Stimulated activated naive B cell treated with anti-CD40 and anti-IgM and Interleukin-4, amounts not matched to agents 10 μg/mL and 1 μg/mL and 100 μg/mL, for 72 hours (primary cell): Measurements from ENCODE around the gene AOPEP.

Experiments used
- ATAC-seq, 2 donors: fragments of 150-1000 bp; cut with Tn5 transposase; replicated peaks; 2 replicates each; pipeline ENCODE4 v1.10.0; 2021; ENCODE audit warnings: moderate library complexity in 1 of 2
- DNase-seq: peaks from one replicate; pipeline ENCODE4 v3.0.0; 2021
- H3K27ac Mint-ChIP-seq: one replicate; pipeline ENCODE4 v1.8.0; 2022; ENCODE audit warnings: mild to moderate bottlenecking, mixed read lengths
- H3K27me3 Mint-ChIP-seq, 2 donors: one replicate each; pipeline ENCODE4 v1.8.0; 2022; ENCODE audit warnings: mixed read lengths in 2 of 2
- H3K36me3 Mint-ChIP-seq, 2 donors: one replicate each; pipeline ENCODE4 v1.8.0; 2022; ENCODE audit warnings: mixed read lengths in 2 of 2, mild to moderate bottlenecking in 1 of 2
- H3K4me1 Mint-ChIP-seq, 2 donors: one replicate each; pipeline ENCODE4 v1.8.0; 2022; ENCODE audit warnings: mixed read lengths in 2 of 2, mild to moderate bottlenecking in 1 of 2
- H3K4me3 Mint-ChIP-seq, 2 donors: one replicate each; pipeline ENCODE4 v1.8.0; 2022; ENCODE audit warnings: mild to moderate bottlenecking in 2 of 2, mixed read lengths in 2 of 2, moderate library complexity in 1 of 2
- H3K9me3 Mint-ChIP-seq, 2 donors: one replicate each; pipeline ENCODE4 v1.8.0; 2022; ENCODE audit warnings: mixed read lengths in 2 of 2, mild to moderate bottlenecking in 1 of 2

The AOPEP gene

DNA sequence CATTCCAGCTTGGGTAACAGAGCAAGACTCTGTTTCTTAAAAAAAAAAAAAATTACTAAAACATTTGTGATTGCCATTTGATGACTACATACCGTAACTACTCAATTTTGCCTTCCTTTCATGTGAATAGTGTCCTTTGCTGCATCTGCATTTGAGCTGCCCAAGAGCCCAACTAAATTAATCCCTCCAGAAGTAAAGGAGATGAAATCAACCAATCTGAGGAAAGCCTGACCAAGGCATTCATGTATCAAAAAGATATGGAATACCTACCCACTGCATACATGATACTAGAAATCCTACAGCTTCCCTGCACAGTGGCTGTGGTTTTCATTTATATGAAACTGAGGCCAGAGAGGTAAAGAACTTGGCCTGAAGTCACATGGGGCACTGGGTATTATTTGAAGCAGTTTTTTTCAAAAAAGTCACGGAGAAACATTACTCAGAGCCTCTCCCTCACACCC lies 177.5 kb downstream of the AOPEP start:
- Mint-ChIP-seq H3K27me3 (no peaks in the 10 kb centered on the region), H3K4me1 (peaks cover 0 to 2% of the 10 kb centered on the region in 2 donors), H3K36me3 (peaks cover 0 to 9% of the 10 kb centered on the region in 2 donors), H3K4me3 (no peak overlapping the region), H3K9me3 (no peaks in the 10 kb centered on the region), H3K27ac (no peak overlapping the region)
- no peak for ATAC-seq
- no peak for DNase-seq

DNA sequence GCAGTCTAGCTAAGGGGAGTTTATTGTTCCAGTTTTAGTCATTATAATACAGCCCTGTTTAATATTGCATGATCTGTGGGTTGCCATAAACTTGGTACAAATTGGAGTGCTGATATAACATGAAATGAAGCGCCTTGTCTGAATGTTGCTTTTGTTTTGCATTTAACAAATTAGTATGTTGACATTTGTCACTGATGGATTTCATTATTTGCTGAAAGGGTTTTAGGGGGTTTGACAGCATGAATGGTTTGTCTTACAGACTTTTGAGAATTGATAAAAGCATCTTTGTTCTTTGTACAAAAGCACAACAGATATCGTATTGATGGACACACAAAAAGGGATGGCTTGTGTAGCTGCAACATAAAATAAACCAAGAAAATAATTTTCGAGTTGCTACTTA lies 178.3 kb downstream of the AOPEP start:
- Mint-ChIP-seq H3K4me1 (peaks cover 0 to 2% of the 10 kb centered on the region in 2 donors), H3K27me3 (no peaks in the 10 kb centered on the region), H3K9me3 (no peaks in the 10 kb centered on the region), H3K27ac (no peak overlapping the region), H3K36me3 (peaks cover 0 to 9% of the 10 kb centered on the region in 2 donors), H3K4me3 (no peak overlapping the region)
- DNase-seq, result no peak
- no peak for ATAC-seq

DNA sequence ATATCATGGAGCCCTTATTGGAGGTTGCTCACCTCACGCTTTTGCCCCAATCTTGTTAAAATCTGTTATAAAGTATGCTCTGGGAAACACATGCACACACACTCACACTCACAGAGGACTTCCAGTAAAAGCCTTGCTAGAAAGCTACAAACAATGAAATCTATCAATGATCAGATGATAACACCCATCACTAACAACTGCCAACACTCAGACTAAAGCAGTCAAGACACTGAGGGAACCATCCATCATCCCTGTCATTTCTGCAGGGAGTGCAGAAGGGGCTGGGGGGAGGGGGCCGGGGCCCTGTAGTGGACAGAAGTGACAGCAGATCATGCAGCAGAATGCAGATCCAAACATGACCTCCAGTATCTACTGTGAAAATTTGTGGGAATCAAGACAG lies 179.1 kb downstream of the AOPEP start:
- H3K4me1 Mint-ChIP-seq, result no peaks in the 10 kb centered on the region
- ATAC-seq, result no peak

DNA sequence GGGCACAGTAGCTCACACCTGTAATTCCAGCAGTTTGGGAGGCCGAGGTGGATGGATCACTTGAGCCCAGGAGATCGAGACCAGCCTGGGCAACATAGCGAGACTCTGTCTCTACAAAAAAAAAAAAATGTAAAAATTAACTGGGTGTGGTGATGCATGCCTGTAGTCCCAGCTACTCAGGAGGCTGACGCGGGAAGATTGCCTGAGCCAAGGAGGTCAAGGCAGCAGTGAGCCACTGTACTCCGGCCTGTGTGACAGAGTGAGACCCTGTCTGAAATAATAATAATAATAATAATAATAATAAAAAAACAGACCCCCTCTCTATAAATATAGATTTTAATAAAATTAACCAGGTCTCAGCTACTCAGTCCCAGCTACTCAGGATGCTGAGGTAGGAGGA lies 179.7 kb downstream of the AOPEP start:
- no peaks in the 10 kb centered on the region for H3K9me3 Mint-ChIP-seq
- DNase-seq (no peak), ATAC-seq (no peak)
- no peaks in the 10 kb centered on the region for H3K4me1 Mint-ChIP-seq
- H3K27me3 Mint-ChIP-seq, result no peaks in the 10 kb centered on the region
- H3K36me3 Mint-ChIP-seq, result peaks cover 3 to 4% of the 10 kb centered on the region in 2 donors
- no peak overlapping the region for H3K4me3 Mint-ChIP-seq
- no peak overlapping the region for H3K27ac Mint-ChIP-seq

More for the DNA sequence above, 179.1 kb downstream of the AOPEP start:
- Mint-ChIP-seq H3K4me3 (no peak overlapping the region), H3K9me3 (no peaks in the 10 kb centered on the region), H3K36me3 (peaks cover 3 to 8% of the 10 kb centered on the region in 2 donors), H3K27ac (no peak overlapping the region), H3K27me3 (no peaks in the 10 kb centered on the region)
- DNase-seq, result no peak

DNA sequence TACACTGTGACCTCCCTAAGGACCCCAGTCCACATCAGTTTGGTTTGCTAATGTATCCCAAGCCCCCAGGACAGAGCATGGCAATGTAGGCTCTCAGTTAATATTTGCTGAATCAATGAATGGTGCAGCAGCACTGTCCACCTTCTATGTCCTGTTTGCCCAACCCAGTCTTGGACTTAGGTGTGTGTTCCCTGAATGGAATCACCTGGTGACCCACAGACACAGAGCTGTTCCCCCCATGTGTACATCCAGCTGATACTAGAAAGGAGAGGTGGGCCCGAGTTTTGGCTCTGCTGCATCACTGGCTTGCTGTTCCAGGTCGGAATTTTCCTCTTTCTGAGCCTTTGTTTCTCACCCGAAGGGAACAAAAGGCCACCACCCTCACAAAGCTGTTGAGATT lies 180.2 kb downstream of the AOPEP start:
- ATAC-seq (no peak), DNase-seq (no peak)
- Mint-ChIP-seq H3K9me3 (no peaks in the 10 kb centered on the region), H3K4me1 (no peaks in the 10 kb centered on the region), H3K27me3 (no peaks in the 10 kb centered on the region), H3K27ac (no peak overlapping the region), H3K4me3 (no peak overlapping the region), H3K36me3 (peaks cover 2 to 3% of the 10 kb centered on the region in 2 donors)

DNA sequence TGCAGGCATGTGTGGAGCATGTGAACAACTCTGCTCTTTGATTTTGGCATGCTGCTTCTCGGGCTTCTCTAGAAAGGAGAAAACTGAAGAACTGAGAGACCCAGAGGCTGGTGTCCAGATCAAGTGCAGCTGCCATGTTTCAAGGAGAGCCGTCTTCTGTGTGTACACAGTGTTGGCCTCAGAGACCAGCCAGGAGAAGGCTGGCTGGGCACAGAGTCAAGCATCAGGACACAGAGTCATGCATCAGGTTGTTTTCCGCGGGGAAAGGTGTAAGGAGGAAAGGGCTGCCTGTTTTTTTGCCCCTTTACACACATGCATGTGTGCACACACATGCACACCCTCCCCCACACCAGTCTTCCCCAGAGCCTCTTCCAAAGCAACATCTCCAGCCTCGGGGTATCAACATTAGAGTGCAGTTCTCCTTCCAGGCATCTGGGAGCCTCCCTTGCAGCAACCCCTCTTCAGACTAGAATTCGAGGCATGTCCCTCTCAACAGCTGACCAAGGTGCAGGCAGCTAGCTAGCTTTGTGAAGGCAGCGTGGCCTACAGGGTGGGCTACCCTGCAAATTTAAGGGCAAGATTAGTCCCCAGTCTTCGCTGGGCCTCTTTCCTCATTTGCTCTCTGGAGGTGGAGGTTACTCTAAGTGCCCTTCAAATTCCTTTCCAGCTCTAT lies 180.9 kb downstream of the AOPEP start:
- Mint-ChIP-seq H3K27me3 (no peaks in the 10 kb centered on the region), H3K4me3 (no peak overlapping the region), H3K36me3 (peaks cover under 1 to 3% of the 10 kb centered on the region in 2 donors), H3K9me3 (no peaks in the 10 kb centered on the region), H3K4me1 (no peaks in the 10 kb centered on the region), H3K27ac (no peak overlapping the region)
- ATAC-seq, result no peak
- no peak for DNase-seq

DNA sequence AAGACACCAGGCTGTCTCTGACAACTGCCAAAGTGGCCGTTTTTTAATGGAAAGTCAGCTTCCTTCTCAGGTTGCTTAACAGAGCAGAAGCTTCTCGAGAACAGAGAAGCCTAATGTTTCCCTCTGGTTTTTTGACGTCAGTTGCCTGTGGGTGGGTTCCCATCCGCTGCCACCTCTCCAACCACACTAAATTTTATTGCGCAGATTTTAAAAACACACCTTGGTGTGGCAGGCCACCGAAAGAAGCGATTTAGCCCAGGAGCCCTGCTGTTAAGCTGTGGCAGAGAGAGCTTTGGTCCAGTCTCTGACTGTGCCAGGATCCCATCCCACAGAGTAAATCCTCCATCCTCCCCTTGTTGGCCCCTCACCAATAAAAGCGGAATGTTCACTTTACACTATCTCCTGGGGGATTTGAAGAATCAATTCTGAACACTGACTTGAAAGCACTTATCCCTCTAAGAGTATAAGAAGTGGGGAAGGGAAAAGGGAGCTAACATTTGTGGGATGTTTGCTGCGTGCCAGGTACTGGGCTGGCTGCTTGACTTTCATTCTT lies 181.6 kb downstream of the AOPEP start:
- Mint-ChIP-seq H3K27ac (no peak overlapping the region), H3K36me3 (peaks cover 3% of the 10 kb centered on the region in 2 donors), H3K4me3 (no peak overlapping the region), H3K9me3 (no peaks in the 10 kb centered on the region), H3K27me3 (no peaks in the 10 kb centered on the region), H3K4me1 (no peaks in the 10 kb centered on the region)
- DNase-seq (no peak), ATAC-seq (no peak)

DNA sequence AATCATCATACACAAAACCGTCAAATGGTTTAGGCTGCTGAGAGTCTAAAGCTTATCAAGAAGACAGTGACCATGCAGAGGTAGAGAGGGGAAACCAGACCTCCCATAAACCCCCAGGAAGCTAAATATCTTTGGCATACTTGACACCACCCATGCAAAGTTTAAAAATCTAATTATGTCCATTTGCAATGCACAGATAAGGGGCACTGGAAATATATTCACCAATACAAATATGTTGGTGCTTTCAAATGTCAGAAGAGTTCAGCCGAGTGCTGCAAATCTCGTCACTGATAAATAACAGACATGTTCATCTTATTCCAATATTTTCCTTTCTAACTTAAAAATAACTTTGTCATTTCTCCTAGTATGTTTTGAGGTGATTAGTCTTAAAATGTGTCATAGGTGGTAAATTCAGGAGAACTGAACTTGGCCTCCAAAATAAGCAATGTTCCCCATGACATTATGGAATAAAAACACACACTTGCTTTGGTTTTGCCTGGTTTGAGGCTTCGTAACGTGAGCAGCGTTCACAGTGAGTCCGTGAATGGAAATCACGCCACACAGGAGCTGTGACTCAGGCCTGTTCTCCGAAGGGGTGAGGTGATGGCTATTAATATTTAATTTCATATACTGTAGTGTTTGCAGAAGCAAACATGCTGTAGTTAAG lies 182.2 kb downstream of the AOPEP start:
- Mint-ChIP-seq H3K9me3 (no peaks in the 10 kb centered on the region), H3K4me3 (no peak overlapping the region), H3K27me3 (no peaks in the 10 kb centered on the region), H3K27ac (no peak overlapping the region), H3K36me3 (peaks cover 3% of the 10 kb centered on the region in 2 donors), H3K4me1 (no peaks in the 10 kb centered on the region)
- DNase-seq (no peak), ATAC-seq (no peak)

DNA sequence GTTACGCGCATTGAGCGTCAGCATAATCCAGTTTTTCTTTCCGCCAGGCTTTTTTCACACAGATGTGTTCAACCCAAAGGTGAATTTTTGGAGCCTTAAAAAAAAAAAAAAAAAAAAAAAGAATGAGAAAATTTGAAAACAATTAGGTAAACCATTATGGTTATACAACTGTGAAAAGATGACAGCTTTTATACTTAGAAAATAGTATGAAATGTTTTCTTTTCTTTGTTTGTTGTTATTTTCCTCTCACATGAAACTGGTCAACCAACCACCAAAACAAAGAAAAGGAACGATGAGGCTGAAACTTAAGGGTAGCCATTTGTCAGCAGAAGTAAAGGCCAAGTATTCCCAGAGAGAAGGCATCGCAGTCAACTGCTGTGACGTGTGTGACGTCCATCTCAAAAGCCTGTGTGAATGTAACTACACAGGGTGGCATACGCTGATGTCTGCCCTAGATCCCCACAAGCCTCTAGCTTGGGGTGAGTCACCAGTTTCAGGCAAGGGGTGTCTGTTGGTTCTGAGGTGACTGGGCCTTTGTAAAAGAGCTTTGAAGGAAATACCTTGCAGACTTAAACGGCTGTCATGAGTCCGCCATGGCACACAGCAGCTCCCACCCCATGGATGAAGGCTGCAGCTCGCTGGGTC lies 182.9 kb downstream of the AOPEP start:
- Mint-ChIP-seq H3K4me3 (no peak overlapping the region), H3K36me3 (peaks cover 3% of the 10 kb centered on the region in 2 donors), H3K27ac (no peak overlapping the region), H3K27me3 (no peaks in the 10 kb centered on the region), H3K4me1 (no peaks in the 10 kb centered on the region), H3K9me3 (no peaks in the 10 kb centered on the region)
- ATAC-seq (no peak), DNase-seq (no peak)

DNA sequence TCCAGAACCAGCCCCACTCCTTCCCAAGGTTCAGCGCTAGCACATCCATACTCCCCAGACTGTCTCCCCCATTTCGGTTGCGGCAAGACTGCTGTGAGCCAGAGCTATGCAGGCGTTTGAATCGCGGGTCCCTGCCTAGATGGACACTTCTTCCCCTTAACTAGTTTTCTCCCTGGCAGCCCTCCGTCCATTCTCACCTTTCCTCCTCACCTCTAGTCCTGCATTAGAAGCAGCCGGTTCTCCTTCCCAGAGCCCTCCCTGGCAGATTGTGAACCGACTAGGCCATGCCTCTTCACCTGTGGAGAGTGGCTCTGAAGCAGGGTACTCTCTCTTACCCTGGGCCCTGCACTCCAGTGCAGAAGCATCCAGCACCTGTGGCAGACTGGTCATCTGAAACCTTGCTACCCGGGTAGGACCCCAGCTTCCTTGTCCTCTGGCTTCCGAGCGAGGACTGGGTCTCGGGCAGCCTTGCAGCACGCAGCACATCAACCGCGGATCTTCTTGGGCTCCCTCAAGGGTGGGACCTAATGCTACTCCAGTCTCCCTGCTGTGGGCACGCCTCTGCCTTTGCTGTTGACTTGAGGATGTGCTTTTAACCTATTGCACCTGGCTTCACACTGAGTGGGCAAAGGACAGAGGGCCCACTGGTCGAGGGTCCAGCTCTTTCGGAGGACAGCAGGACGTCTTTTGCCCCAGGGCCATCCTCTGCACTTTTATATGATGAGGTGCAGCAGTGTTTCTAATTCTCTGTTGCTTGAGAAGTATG lies 183.6 kb downstream of the AOPEP start:
- DNase-seq (no peak), ATAC-seq (no peak)
- no peak overlapping the region for H3K4me3 Mint-ChIP-seq
- H3K27ac Mint-ChIP-seq, result no peak overlapping the region
- H3K4me1 Mint-ChIP-seq, result no peaks in the 10 kb centered on the region
- H3K9me3 Mint-ChIP-seq, result no peaks in the 10 kb centered on the region
- no peaks in the 10 kb centered on the region for H3K27me3 Mint-ChIP-seq
- peaks cover 3% of the 10 kb centered on the region in 2 donors for H3K36me3 Mint-ChIP-seq

DNA sequence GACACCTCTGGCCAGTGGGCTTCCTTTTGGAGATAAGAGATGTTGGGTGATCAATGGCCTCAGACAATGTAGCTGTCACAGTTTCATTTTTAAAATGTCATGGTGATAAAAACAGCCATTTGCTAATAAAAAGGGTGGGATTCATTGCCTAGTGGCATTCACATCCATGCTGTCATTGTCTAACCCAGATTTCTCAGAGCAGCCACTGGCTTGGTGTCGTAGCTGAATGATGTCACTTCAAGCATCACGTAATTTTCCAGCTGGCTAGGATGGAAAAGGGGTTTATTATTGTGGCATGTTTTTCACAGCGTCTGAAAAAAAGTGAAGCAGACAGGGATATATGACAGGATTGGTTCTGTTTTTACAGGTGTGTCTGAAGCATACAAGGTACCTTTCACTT lies 184.7 kb downstream of the AOPEP start:
- H3K36me3 Mint-ChIP-seq, result peaks cover 3 to 9% of the 10 kb centered on the region in 2 donors
- H3K27ac Mint-ChIP-seq, result no peak overlapping the region
- no peaks in the 10 kb centered on the region for H3K9me3 Mint-ChIP-seq
- no peaks in the 10 kb centered on the region for H3K4me1 Mint-ChIP-seq
- H3K27me3 Mint-ChIP-seq, result no peaks in the 10 kb centered on the region
- DNase-seq (no peak), ATAC-seq (no peak)
- no peak overlapping the region for H3K4me3 Mint-ChIP-seq

DNA sequence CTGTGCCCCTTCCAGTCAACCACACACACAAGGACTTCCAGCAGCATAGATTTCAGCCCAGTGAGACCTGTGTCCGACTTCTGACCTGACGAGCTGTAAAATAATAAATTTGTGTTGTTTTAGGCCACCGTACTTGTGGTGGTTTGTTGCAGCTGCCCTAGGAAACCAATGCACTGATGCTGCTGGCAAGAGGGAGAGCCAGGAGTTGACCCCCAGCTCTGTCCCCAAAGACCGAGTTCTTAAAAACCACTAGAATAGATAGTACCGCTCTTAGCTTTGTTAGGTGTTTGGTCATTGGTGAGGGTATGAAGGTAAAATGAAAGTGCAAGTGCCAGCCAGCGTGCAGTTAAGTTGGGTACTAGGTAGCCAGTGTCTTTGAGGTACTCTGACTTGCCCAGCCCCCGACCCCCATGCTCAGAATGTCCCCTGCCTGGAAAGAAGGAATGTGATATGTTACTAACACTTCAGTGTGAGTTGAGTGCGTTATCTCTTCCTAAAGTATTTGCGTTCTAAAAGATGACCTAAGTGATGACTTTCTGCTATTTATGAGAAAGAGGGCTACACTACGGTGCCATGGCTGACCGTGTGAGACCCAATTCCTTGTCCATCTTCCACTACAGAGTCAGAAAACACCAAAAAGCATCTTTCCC lies 185.6 kb downstream of the AOPEP start:
- no peak overlapping the region for H3K27ac Mint-ChIP-seq
- H3K27me3 Mint-ChIP-seq, result no peaks in the 10 kb centered on the region
- DNase-seq (no peak), ATAC-seq (no peak)
- no peaks in the 10 kb centered on the region for H3K4me1 Mint-ChIP-seq
- H3K36me3 Mint-ChIP-seq, result peaks cover 3 to 9% of the 10 kb centered on the region in 2 donors
- H3K4me3 Mint-ChIP-seq, result no peak overlapping the region
- H3K9me3 Mint-ChIP-seq, result no peaks in the 10 kb centered on the region

DNA sequence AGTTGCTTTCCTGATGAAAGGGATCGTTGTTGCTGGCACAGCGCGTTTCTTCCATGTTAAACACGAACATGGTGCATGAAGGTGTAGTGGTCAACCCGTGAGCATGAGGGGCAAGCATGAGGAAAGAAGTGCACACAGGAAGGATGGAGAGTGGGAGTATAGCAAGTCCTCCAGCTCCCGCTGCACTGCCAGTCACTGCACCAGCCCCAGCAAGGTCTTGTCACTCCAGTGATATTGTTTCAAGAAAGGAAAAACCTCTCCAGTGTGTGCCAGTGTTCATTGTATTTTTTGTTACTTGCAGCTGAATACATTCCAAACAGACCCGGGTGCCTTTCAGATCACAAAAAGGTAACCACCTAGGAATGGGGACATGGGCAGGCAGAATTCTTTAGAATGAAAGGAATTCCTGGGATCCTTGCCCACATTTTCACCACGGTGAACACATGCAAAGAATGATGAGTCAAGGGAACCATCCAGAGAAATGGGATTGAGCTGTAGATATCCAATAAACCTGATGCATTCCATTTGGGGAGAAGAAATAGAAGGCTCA lies 186.3 kb downstream of the AOPEP start:
- ATAC-seq (no peak), DNase-seq (no peak)
- Mint-ChIP-seq H3K27ac (no peak overlapping the region), H3K36me3 (peaks cover 3 to 9% of the 10 kb centered on the region in 2 donors), H3K27me3 (no peaks in the 10 kb centered on the region), H3K4me3 (no peak overlapping the region), H3K9me3 (no peaks in the 10 kb centered on the region), H3K4me1 (peaks cover 3 to 5% of the 10 kb centered on the region in 2 donors)
